GM06990 (cell line): ENCODE results near the gene COX4I2.

Experiments used
- DNase-seq: peaks from one replicate; pipeline ENCODE4 v3.0.0-alpha.2; 2011; ENCODE audit not compliant: insufficient read length; ENCODE audit errors: extremely low read depth
- H3K27me3 ChIP-seq: replicated peaks from 2 replicates; pipeline ENCODE4 v1.6.0; 2011; ENCODE audit warnings: low read length; ENCODE audit not compliant: control insufficient read depth, insufficient read depth
- H3K36me3 ChIP-seq: 2 replicates; pipeline ENCODE4 v1.5.1; 2011; ENCODE audit warnings: low read length; ENCODE audit not compliant: control insufficient read depth, insufficient read depth
- H3K4me3 ChIP-seq: replicated peaks from 2 replicates; pipeline ENCODE4 v1.5.1; 2011; ENCODE audit warnings: low read depth, mild to moderate bottlenecking, control low read depth, low read length
- CTCF ChIP-seq: IDR thresholded peaks from 2 replicates; pipeline ENCODE4 v1.5.1; 2011; ENCODE audit warnings: low read length, control low read depth, mild to moderate bottlenecking, inconsistent platforms; ENCODE audit not compliant: insufficient read depth, poor library complexity, severe bottlenecking

Gene COX4I2

GRCh38 chr20:31602779-31603441, 34.8 kb upstream of the COX4I2 start:
- DNase-seq: peak; percentile 61
- Histone ChIP-seq H3K27me3 (no peaks in the 10 kb centered on the region; the same call in 1 of the 2 replicates), H3K4me3 (no peak overlapping the region), H3K36me3 (no peaks in the 10 kb centered on the region)
- TF ChIP-seq CTCF: no peak

DNA sequence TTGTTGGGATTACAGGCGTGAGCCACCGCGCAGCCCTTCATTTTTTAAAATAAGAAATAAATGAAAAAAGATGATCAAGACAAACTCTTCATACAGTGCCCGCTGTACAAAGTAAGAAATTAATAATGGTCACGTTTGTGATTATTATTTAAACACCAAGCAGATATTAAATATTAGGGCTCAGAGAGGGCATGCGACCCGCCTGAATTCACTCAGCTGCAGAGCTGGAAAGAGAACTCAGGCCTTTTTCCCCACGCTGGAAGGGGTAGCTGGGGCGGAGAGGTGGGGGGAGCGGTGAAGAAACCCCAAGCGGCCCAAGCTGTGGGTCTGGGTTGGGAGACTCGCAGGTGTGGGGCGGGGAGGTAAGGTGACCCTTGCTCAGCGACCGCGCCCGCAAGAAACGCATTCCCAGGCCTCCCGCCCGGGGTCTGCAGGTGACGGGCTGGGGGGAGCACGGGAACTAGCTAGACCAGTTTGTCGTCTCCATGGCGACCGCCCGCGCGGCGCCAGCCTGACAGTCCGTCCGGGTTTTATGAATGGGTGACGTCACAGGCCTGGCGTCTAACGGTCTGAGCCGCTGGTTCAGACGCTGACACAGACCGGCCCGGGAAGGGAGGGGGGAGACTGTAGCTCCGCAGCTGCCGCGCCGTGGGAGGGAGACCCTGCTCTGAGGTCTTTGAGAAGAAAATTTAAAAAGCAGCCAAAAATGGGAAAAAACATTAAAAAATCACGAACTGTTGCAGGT, 33.7 kb upstream of the COX4I2 start:
- peak overlapping the region; percentile 62 for H3K4me3 ChIP-seq
- no peaks in the 10 kb centered on the region for H3K36me3 ChIP-seq
- DNase-seq: peak; percentile 85
- TF ChIP-seq CTCF: no peak
- no peaks in the 10 kb centered on the region; the same call in 1 of the 2 replicates for H3K27me3 ChIP-seq

DNA sequence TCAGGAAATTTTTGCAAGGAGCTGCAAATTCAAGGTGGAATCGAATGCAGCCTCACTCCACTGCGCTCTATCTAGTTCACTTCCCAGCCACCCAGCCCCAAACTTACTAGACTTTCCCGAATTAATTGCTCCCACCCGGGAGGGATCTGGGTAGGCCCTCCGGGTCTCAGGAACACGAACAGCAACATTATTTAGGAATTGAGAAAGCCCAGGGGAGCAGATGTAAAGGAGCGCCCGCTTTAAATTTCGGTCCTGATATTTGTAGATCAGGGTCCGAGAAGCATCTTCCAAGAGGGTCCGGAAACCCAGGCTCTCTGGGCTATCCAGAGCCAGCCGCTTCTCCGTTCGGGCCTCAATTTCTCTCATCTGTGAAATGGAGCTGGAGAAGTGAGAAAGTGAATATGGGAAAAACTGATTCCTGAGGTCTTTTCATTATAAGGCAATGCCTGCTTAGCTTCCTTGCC, 33.1 kb upstream of the COX4I2 start:
- no peaks in the 10 kb centered on the region; the same call in 1 of the 2 replicates for H3K27me3 ChIP-seq
- TF ChIP-seq CTCF: no peak
- H3K4me3 ChIP-seq: peak overlapping the region; percentile 62
- no peaks in the 10 kb centered on the region for H3K36me3 ChIP-seq
- DNase-seq: no peak

DNA sequence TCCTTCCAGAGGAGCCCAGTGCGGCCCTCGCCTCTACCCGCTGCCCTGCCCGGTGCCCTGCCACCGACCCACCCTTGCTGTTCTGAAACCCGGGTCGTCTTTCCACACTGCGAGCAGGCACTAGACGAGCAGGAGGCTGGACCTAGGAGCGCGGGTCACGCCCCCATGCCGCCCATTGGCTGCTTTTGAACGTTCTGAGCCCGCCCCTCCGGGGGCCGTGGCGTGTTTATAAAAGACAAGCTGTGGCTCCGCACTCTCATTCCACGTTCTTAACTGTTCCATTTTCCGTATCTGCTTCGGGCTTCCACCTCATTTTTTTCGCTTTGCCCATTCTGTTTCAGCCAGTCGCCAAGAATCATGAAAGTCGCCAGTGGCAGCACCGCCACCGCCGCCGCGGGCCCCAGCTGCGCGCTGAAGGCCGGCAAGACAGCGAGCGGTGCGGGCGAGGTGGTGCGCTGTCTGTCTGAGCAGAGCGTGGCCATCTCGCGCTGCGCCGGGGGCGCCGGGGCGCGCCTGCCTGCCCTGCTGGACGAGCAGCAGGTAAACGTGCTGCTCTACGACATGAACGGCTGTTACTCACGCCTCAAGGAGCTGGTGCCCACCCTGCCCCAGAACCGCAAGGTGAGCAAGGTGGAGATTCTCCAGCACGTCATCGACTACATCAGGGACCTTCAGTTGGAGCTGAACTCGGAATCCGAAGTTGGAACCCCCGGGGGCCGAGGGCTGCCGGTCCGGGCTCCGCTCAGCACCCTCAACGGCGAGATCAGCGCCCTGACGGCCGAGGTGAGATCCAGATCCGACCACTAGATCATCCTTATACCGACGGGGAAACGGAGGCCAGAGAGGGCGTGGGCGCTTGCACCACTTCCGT, 32.4 kb upstream of the COX4I2 start, which contains the start of gene ID1:
ID1 (plus strand) TSS at position 259 of the 871 bp plus-strand sequence; CDS start at position 358, 99 bp downstream.
- peak within 1 kb of the TSS; percentile 62 for H3K4me3 ChIP-seq
- DNase-seq: peak; percentile 82
- no peaks in the 10 kb centered on the region for H3K36me3 ChIP-seq
- H3K27me3 ChIP-seq: no peaks in the 10 kb centered on the region; the same call in 1 of the 2 replicates
- no peak for TF ChIP-seq CTCF

DNA sequence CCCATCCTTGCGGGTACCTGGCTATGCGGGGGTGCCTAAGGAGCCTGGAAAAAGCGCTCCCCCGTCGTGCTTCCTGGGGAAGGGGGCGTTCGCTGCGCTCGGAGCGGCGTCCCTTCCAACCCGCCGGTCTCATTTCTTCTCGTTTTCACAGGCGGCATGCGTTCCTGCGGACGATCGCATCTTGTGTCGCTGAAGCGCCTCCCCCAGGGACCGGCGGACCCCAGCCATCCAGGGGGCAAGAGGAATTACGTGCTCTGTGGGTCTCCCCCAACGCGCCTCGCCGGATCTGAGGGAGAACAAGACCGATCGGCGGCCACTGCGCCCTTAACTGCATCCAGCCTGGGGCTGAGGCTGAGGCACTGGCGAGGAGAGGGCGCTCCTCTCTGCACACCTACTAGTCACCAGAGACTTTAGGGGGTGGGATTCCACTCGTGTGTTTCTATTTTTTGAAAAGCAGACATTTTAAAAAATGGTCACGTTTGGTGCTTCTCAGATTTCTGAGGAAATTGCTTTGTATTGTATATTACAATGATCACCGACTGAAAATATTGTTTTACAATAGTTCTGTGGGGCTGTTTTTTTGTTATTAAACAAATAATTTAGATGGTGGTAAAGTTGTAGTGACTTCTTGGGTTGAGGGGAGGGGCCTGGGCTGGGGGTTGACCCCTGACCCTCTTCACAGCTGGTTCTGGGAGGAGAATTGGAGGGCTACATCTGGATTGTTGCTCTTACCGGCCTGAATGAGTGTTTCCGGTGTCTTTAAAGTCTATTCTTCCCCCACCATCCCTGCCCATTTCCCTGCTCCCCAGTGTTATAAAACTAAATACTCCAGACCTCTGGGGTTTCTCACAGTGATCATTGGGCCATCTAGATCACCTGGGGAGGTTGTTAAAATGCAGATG, 31.6 kb upstream of the COX4I2 start:
- no peak for DNase-seq
- TF ChIP-seq CTCF: no peak
- Histone ChIP-seq H3K27me3 (no peaks in the 10 kb centered on the region; the same call in 1 of the 2 replicates), H3K36me3 (no peaks in the 10 kb centered on the region), H3K4me3 (peak overlapping the region; percentile 62)
